SKM-1 (cell line): ENCODE data around the gene RNF25.

ENCODE experiments used
- DNase-seq: peaks from one replicate; lab custom pipeline; 2025; ENCODE audit not compliant: unreplicated experiment; lab: John Stamatoyannopoulos, UW

Gene RNF25

DNA sequence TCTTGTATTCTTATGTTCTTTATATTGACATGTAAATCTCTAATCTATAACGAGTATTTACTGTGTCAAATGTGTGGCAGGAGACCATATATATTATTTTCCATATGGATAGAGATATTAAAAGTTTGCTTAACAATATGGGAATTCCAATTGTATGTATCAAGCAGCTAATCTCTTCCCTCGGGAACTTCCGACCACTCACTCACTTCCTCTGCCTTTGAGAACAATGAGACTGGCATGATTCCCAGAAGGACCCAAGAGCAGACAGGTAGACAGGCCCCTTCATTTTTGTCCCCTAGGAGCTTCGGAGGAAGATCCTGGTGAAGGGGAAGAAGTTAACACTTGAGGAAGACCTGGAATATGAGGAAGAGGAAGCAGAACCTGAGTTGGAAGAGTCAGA lies 40.0 kb downstream of the RNF25 start:
- no peak for DNase-seq

DNA sequence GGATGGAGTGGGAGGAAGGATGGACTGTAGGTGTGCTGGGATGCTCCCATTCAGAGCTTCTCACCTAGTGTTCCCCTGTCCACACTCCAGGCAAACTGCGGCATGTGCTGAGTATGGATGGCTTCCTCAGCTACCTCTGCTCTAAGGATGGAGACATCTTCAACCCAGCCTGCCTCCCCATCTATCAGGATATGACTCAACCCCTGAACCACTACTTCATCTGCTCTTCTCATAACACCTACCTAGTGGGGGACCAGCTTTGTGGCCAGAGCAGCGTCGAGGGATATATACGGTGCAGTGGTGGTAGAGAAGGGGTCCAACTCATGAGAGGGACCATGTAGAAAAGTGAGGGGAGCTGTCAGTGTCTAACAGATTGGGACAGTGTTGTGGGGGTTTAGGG lies 43.9 kb downstream of the RNF25 start:
- no peak for DNase-seq

DNA sequence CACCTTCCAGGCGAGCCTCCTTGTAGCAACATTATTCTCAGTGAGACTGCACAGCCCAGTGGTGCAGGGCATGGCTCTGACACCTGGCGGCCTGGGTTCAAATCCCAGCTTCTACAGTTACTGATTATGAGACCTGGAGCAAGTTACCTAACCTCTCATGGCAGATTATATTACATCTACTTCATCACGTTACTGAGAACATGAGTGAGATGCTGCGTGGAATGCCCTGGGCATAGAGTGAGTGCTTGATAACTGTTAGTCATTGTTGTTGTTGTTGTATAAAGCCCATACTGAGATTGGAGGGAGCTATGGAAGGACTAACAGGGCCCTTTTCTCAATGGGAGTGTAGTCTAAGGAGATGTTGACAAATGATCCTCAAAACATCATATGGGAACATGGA lies 45.4 kb downstream of the RNF25 start:
- DNase-seq: no peak

DNA sequence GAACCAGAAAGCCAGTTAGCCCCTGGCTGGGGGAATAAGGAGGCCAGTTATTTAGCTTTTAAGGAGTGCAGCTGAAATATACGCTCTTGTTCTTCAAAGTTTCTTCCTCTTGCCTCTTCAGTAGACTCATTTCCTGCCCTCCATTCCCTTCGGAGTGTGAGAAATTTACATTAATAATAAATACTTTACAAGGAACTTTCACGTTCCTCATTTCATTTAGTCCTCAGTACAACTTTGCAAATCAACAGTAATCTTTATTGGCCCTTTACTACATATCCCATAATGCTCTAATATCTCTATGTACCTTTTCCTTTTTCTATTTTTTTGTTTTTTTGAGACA lies 48.5 kb downstream of the RNF25 start:
- no peak for DNase-seq

DNA sequence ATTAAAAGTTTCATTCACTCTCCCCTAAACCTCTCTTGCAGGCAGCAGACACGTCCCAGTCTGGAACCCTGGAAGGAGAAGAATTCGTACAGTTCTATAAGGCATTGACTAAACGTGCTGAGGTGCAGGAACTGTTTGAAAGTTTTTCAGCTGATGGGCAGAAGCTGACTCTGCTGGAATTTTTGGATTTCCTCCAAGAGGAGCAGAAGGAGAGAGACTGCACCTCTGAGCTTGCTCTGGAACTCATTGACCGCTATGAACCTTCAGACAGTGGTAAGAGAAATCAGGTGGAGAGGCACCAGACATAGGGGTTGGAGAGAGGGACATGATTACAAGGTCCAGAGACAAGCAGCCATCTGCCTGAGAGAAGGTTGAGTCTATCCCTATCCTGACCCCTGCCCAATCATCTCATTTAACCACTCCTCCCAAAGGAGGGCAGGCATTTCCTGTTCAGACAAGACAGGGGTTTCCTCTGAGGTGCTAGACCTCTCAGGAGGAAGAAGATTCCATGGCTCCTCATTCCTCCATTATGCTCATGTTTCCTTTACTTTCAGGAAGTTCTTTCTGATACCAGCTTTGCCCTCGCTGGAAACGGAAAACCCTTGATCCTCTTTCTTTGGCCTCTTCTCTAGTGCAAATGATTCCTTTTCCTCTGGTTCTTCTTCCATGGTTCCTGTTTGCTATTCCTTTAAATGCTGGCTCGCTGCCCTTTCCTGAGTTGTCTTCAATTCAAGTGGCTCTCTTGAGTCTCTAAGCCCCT lies 49.0 kb downstream of the RNF25 start:
- no peak for DNase-seq

DNA sequence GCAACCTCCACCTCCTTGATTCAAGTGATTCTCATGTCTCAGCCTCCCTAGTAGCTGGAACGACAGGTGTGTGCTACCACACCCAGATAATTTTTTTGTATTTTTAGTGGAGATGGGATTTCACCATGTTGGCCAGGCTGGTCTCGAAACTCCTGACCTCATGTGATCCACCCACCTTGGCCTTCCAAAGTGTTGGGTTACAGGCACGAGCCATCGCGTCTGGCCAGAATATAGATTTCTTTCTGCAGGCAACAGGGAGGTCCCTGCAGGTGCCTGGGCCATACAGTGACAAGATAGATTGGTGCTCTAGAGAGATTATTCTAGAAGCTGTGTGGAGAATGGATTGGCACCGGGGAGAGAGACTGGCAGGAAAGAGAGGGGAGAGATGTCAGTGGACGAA lies 50.8 kb downstream of the RNF25 start:
- DNase-seq: no peak

DNA sequence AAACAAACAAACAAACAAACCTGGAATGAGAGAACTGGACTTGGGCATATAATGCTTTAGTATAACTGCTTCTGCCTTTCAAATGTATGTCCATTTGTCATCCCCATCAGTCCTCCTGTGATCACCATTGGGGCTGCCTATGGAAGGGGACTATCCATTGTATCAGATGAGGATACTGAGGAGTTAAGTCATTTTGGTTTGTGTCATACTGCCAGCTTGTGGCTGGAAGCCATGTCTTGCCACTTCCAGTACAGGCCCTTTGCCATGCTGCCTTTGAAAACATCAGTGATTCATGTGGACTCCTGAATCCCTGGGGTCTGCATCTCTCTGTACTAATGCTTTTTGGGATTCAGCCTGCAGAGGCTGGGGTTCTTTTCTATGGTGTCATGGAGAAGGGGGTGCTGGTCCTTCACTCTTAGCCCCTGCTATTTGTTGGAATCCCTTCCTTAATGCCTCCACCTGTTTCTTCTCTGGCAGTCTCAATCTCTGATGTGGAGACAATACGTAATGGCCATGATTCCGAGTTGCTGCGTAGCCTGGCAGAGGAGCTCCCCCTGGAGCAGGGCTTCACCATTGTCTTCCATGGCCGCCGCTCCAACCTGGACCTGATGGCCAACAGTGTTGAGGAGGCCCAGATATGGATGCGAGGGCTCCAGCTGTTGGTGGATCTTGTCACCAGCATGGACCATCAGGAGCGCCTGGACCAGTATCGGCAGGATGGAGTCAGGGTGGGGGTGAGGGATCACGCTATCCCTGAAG lies 53.5 kb downstream of the RNF25 start:
- DNase-seq: no peak

DNA sequence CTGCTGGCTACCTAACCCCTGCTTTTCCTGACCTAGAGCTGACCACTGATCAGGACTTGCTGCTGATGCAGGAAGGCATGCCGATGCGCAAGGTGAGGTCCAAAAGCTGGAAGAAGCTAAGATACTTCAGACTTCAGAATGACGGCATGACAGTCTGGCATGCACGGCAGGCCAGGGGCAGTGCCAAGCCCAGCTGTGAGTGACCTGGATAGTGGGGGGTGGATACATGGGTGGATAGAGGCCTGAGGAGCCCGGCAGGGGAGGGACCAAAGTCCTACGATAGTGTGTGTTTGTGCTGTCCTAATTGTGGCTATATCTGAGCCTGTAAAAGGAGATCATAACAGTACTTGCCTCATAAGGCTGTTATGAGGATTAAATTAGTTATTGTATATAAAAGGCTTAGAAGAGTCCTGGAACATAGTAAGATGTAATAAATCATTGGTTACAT lies 55.9 kb downstream of the RNF25 start:
- DNase-seq: no peak
